PC-9 (cell line): ENCODE results near the gene PHOSPHO1. TPM values are rescaled to one million over a fixed set of nuclear protein-coding genes. Genes with fewer than 3 reads are reported as not detected.

ENCODE experiments used
- BruUV-seq: library from RNA; stranded (reverse); fragments of 400-500 nt; replicated peaks from 2 replicates; lab custom pipeline; 2021; lab: Mats Ljungman, UMichigan
- CTCF ChIA-PET: fragments of 300-600 bp; sonication (Branson Sonifier 250); formaldehyde crosslinking; loops from one replicate; lab custom pipeline; 2022; ENCODE audit warnings: antibody characterized with exemption; lab: Charles Lee
- POLR2A ChIA-PET: fragments of 300-600 bp; sonication (Branson Sonifier 250); formaldehyde crosslinking; loops from one replicate; lab custom pipeline; 2022; ENCODE audit warnings: antibody characterized with exemption; ENCODE audit not compliant: unreplicated experiment; lab: Charles Lee
- DNase-seq, 2 experiments: peaks; one replicate each; pipeline versions ENCODE4 v3.0.0 to v3.0.0-alpha.2; 2015 to 2022; ENCODE audit warnings: mixed read lengths in 1 of 2
- H2AFZ ChIP-seq: fragments of 200-600 bp; sonication (generic); 2 replicates; pipeline ENCODE4 v1.8.1; 2017; ENCODE audit warnings: antibody characterized with exemption
- H3F3A ChIP-seq: fragments of 200-600 bp; sonication (generic); 2 replicates; pipeline ENCODE4 v1.8.1; 2017; ENCODE audit warnings: antibody characterized with exemption, mild to moderate bottlenecking, low read depth; ENCODE audit not compliant: insufficient read depth
- H3K27ac ChIP-seq: fragments of 200-600 bp; sonication (generic); 2 replicates; pipeline ENCODE4 v1.6.1; 2016; ENCODE audit warnings: mixed run types
- H3K27me3 ChIP-seq: fragments of 200-600 bp; sonication (generic); 2 replicates; pipeline ENCODE4 v1.6.1; 2016; ENCODE audit warnings: low read depth, mixed run types; ENCODE audit not compliant: insufficient read depth
- H3K36me3 ChIP-seq: fragments of 200-600 bp; sonication (generic); 2 replicates; pipeline ENCODE4 v1.6.1; 2016; ENCODE audit warnings: low read depth, mixed run types
- H3K4me1 ChIP-seq: fragments of 200-600 bp; sonication (generic); replicated peaks from 2 replicates; pipeline ENCODE4 v1.6.1; 2016; ENCODE audit warnings: mixed run types; ENCODE audit not compliant: insufficient read depth
- H3K4me2 ChIP-seq: fragments of 200-600 bp; sonication (generic); 2 replicates; pipeline ENCODE4 v1.6.1; 2017; ENCODE audit warnings: mixed run types
- H3K4me3 ChIP-seq: fragments of 200-600 bp; sonication (generic); 2 replicates; pipeline ENCODE4 v1.6.1; 2016; ENCODE audit warnings: mixed run types
- H3K79me2 ChIP-seq: fragments of 200-600 bp; sonication (generic); 2 replicates; pipeline ENCODE4 v1.6.1; 2017; ENCODE audit warnings: low read depth, mixed run types
- H3K9me2 ChIP-seq: fragments of 200-600 bp; sonication (generic); 2 replicates; pipeline ENCODE4 v1.8.1; 2017; ENCODE audit warnings: mild to moderate bottlenecking; ENCODE audit not compliant: insufficient read depth
- H3K9me3 ChIP-seq: fragments of 200-600 bp; sonication (generic); 2 replicates; pipeline ENCODE4 v1.8.1; 2016; ENCODE audit warnings: low read depth; ENCODE audit not compliant: insufficient read depth
- H4K20me1 ChIP-seq: fragments of 200-600 bp; sonication (generic); 2 replicates; pipeline ENCODE4 v1.8.1; 2017; ENCODE audit not compliant: insufficient read depth
- EZH2 ChIP-seq: fragments of 200-600 bp; sonication (generic); IDR thresholded peaks from 2 replicates; pipeline ENCODE4 v1.8.0; 2017; ENCODE audit warnings: antibody characterized with exemption, low read depth
- intact Hi-C: fragments of 100-400 bp; cut with micrococcal nuclease; formaldehyde crosslinking; loops from one replicate; pipeline ENCODE4 v1.10.0; 2022; ENCODE audit not compliant: unreplicated experiment
- total RNA-seq: library from RNA; stranded (reverse); gene quantifications from 2 replicates; pipeline ENCODE4 v1.2.3, GENCODE V29; 2021
- TF ChIP-seq, protein P1 (sequence below): fragments of 200-600 bp; sonication (generic); conservative IDR thresholded peaks from 2 replicates; pipeline ENCODE4 v1.6.1; 2017; ENCODE audit warnings: mixed run types, antibody characterized with exemption, mild to moderate bottlenecking, moderate library complexity

PHOSPHO1 gene
- total RNA-seq, 1 experiment from 2014 or later = not detected

GRCh38 chr17:49224997-49225337 is 5.6 kb downstream of the PHOSPHO1 start:
- Histone ChIP-seq H3K9me2 (no peaks in the 10 kb centered on the region), H3K36me3 (no peaks in the 10 kb centered on the region), H3K27me3 (peaks cover 25% of the 10 kb centered on the region; the same call in 1 of the 2 replicates), H3K27ac (no peak overlapping the region), H2AFZ (no peak overlapping the region), H3F3A (no peaks in the 10 kb centered on the region), H3K4me1 (peaks cover 13% of the 10 kb centered on the region), H3K4me2 (no peak overlapping the region), H3K9me3 (no peaks in the 10 kb centered on the region), H3K79me2 (no peaks in the 10 kb centered on the region), H3K4me3 (no peak overlapping the region), H4K20me1 (no peaks in the 10 kb centered on the region)
- intact Hi-C loops = loop anchor here (5.0 kb wide), 4 partner anchors 33 to 188 kb away; no protein-coding TSS in a partner anchor
- POLR2A ChIA-PET = no interaction called here
- TF ChIP-seq, protein P1, sequence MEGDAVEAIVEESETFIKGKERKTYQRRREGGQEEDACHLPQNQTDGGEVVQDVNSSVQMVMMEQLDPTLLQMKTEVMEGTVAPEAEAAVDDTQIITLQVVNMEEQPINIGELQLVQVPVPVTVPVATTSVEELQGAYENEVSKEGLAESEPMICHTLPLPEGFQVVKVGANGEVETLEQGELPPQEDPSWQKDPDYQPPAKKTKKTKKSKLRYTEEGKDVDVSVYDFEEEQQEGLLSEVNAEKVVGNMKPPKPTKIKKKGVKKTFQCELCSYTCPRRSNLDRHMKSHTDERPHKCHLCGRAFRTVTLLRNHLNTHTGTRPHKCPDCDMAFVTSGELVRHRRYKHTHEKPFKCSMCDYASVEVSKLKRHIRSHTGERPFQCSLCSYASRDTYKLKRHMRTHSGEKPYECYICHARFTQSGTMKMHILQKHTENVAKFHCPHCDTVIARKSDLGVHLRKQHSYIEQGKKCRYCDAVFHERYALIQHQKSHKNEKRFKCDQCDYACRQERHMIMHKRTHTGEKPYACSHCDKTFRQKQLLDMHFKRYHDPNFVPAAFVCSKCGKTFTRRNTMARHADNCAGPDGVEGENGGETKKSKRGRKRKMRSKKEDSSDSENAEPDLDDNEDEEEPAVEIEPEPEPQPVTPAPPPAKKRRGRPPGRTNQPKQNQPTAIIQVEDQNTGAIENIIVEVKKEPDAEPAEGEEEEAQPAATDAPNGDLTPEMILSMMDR = no peak
- TF ChIP-seq EZH2 = no peak
- no TSS peak for BruUV-seq
- no peak for DNase-seq
- CTCF ChIA-PET = no interaction called here

GRCh38 chr17:49224198-49224996 is 6.2 kb downstream of the PHOSPHO1 start:
- Histone ChIP-seq H3F3A (no peaks in the 10 kb centered on the region), H3K4me2 (peak overlapping the region; percentile 62), H3K9me3 (no peaks in the 10 kb centered on the region), H3K4me3 (no peak overlapping the region), H3K36me3 (no peaks in the 10 kb centered on the region), H4K20me1 (no peaks in the 10 kb centered on the region), H2AFZ (no peak overlapping the region), H3K4me1 (peaks cover 12% of the 10 kb centered on the region), H3K27ac (no peak overlapping the region), H3K27me3 (peaks cover 19% of the 10 kb centered on the region; the same call in 1 of the 2 replicates), H3K79me2 (no peaks in the 10 kb centered on the region), H3K9me2 (no peaks in the 10 kb centered on the region)
- intact Hi-C loops = no loop called here
- DNase-seq = peak in 1 of 2 experiments; percentile 20
- ChIA-PET POLR2A (no interaction called here), CTCF (interaction anchor here (0.5 to 0.8 kb wide), 3 partner anchors 15 to 66 kb away, joined by 3 read pairs; no protein-coding TSS in a partner anchor)
- BruUV-seq = no TSS peak
- TF ChIP-seq, protein P1 = no peak
- no peak for TF ChIP-seq EZH2

- intact Hi-C loops = no loop called here
- BruUV-seq = no TSS peak
- Histone ChIP-seq H3F3A (no peaks in the 10 kb centered on the region), H4K20me1 (no peaks in the 10 kb centered on the region), H2AFZ (peak overlapping the region; percentile 34; the same call in 1 of the 2 replicates), H3K36me3 (no peaks in the 10 kb centered on the region), H3K27ac (no peak overlapping the region), H3K79me2 (no peaks in the 10 kb centered on the region), H3K9me3 (no peaks in the 10 kb centered on the region), H3K4me3 (peak overlapping the region; percentile 29; the same call in 1 of the 2 replicates), H3K27me3 (peaks cover 15% of the 10 kb centered on the region; the same call in 1 of the 2 replicates), H3K9me2 (no peaks in the 10 kb centered on the region), H3K4me2 (peak overlapping the region; percentile 62), H3K4me1 (peaks cover 7% of the 10 kb centered on the region)
- peak in 1 of 2 experiments; percentile 55 for DNase-seq
- ChIA-PET CTCF (interaction anchor here (0.5 to 0.8 kb wide), 3 partner anchors 15 to 67 kb away, joined by 3 read pairs; no protein-coding TSS in a partner anchor), POLR2A (no interaction called here)
- TF ChIP-seq, protein P1 = peak; percentile 99
- no peak for TF ChIP-seq EZH2
Measured at GRCh38 chr17:49223517-49224197, 6.9 kb downstream of the PHOSPHO1 start.
